ENCODE measurements around the gene UBR4. TPM values are rescaled to one million over a fixed set of nuclear protein-coding genes. Genes with fewer than 3 reads are reported as not detected.

The UBR4 gene
- total RNA-seq, 2 donors from 2014 or later = 97.7 to 114 TPM

DNA sequence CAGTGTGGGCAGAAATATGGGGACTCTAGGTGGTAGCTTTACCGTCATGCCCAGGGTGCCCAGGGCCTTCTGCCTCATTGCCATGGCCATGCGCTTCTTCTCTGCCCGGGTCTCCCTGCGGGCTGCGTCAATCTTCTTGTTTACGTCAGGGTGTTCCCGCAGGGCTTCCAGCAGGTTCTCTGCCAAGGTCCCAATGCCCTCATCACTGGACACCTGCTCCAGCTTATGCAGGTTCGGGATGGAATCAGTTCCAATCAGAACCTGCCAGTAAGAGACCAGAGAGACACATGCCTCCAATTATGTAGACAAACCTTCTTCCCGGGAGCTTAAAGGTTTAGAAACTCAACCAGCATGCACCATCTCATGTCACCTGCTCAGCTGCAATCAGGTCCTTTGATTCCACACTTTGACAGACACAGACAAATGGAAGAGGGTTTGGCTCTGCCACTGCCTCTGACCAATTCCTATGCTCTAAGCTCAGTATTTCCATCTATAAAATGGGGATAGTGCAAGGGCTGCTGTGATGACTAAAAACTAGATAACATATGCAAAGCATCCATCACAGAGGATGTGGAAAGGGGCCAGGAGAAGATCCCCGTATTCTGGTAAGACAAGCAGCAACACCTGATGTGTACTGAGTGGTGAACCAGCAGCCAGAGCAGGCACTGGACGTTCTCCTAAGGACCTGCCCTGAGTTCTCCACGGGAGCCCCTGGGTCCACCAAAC lies 121.2 kb downstream of the UBR4 start:
- TF ChIP-seq, protein P1, sequence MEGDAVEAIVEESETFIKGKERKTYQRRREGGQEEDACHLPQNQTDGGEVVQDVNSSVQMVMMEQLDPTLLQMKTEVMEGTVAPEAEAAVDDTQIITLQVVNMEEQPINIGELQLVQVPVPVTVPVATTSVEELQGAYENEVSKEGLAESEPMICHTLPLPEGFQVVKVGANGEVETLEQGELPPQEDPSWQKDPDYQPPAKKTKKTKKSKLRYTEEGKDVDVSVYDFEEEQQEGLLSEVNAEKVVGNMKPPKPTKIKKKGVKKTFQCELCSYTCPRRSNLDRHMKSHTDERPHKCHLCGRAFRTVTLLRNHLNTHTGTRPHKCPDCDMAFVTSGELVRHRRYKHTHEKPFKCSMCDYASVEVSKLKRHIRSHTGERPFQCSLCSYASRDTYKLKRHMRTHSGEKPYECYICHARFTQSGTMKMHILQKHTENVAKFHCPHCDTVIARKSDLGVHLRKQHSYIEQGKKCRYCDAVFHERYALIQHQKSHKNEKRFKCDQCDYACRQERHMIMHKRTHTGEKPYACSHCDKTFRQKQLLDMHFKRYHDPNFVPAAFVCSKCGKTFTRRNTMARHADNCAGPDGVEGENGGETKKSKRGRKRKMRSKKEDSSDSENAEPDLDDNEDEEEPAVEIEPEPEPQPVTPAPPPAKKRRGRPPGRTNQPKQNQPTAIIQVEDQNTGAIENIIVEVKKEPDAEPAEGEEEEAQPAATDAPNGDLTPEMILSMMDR (IDR thresholded peaks at IDR 0.05) = no peak
- no peak overlapping the region for H3K27ac ChIP-seq
- H3K4me3 ChIP-seq = no peak overlapping the region
- H3K9ac ChIP-seq (ENCODE audit: low read depth in 2 of 2, low read length in 2 of 2) = no peak overlapping the region
- H3K27me3 ChIP-seq = no peaks in the 10 kb centered on the region
- no peak for DNase-seq
- intact Hi-C loops (cut with DNase I) = no loop called here
- peaks cover 5% of the 10 kb centered on the region for H3K36me3 ChIP-seq
- H3K4me1 ChIP-seq = peaks cover 7% of the 10 kb centered on the region
- H3K9me3 ChIP-seq = no peaks in the 10 kb centered on the region

DNA sequence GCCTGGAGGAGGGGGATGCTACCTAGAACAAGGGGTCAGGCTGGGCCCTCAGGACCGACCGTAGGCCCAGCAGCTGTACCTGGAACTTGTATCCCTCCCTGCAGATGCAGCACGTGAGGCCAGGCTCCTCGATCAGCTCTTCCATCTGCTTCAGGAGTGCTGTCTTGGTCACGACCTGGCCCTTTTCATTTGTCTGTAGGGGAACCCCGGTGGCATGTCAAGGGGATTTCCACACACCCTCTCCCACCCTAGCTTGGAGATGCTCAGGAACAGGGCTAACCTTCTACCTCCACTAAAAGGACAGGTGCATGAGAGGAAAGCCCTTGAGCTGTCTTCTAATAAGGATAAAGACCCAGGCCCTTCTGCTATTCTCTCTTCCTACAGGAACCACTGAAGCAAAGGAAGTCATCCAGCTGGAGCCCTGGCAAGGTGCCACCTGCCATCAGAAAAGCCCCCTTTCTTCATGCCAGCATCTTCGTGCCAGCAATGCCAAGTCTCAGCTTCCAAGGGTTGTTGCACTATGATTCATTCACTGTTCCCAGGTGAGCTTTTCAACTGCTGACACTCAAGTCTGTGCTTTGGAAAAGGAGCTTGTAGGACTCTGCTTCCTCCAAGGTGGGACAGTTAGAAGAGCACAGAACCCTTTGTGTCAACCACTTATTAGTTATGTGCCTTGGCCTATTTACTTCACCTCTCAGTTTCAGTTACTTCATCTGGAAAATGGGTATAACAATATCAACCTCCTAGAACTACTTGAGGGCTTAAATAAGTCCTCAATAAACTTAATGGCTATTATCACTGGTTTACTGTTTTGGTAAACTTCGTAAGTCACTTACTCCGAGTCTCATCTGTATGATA lies 122.1 kb downstream of the UBR4 start:
- Histone ChIP-seq H3K9me3 (no peaks in the 10 kb centered on the region), H3K27ac (no peak overlapping the region), H3K4me1 (peaks cover 7% of the 10 kb centered on the region), H3K4me3 (no peak overlapping the region), H3K36me3 (peaks cover 5% of the 10 kb centered on the region), H3K27me3 (no peaks in the 10 kb centered on the region), H3K9ac (ENCODE audit: low read depth in 2 of 2, low read length in 2 of 2) (no peak overlapping the region)
- DNase-seq = peak; percentile 19
- intact Hi-C loops (cut with DNase I) = no loop called here
- TF ChIP-seq, protein P1 (IDR thresholded peaks at IDR 0.05) = no peak

DNA sequence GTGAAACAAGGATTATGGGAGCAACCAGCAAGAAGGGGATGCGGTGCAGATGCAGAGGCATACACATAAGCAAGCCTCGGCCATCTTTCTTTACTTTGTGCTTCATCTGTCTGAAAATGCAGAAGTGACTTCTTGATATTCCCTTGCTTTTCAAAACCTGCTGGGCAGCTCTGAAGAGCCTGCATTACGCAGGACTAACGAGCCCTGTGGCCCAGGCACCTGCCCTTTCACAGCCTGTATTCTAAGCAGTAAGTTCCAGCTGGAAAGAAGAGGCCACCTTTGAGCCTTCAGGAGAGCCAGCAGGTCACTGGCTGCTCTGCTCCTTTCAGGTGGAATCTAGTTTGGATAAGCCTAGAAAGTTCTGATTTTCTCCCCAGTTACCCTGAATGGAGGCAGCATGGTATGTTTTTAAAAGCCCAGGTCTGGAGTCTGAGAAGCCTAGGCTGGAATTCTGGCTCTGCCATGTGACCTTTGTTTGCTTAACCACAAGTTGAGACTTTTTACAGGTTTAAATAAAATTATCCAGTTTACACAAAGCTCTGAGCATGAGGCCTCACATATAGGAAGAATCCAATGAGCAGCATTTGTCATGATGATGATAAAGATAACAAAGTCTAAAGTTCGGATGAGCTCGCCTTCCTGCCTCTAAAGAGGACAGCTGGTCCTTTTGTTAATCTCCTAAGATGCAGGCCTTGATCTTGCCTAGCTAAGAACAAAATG lies 122.9 kb downstream of the UBR4 start:
- peaks cover 7% of the 10 kb centered on the region for H3K4me1 ChIP-seq

DNA sequence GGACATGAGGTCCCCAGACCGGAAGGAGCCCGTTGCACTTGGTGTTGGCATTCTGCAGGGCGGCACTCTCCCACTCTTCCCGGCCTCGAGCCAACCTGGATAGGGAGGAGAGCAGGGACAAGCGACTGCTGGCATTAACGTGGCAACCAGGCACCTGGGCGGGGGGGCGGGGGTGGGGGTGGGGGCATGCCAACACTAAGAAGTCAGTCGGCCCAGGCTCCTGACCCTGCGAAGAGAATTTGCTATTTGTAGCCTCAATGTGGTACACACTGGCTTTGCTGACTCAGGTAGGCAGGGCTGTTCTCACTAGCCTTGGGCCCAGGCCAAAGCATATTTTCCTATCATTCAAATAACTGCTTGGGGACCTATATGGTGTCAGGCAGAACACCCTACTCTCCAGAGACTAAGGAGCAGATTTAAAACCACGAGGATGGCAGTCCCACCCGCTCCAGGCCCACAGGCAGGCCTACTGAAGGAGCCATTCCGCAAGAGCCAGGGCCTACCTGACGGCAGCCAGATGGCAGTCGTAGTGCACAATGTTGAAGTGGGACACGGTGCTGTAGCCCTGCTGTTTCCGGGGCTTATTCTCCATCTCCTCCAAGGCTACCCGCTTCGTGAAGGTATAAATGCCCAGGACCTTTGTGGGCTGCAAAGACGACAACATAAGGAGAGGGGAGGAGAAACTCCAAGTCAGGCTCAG lies 123.7 kb downstream of the UBR4 start:
- Histone ChIP-seq H3K27ac (no peak overlapping the region), H3K4me3 (no peak overlapping the region), H3K4me1 (peaks cover 8% of the 10 kb centered on the region), H3K9me3 (no peaks in the 10 kb centered on the region), H3K27me3 (no peaks in the 10 kb centered on the region), H3K9ac (ENCODE audit: low read depth in 2 of 2, low read length in 2 of 2) (no peak overlapping the region), H3K36me3 (peaks cover 5% of the 10 kb centered on the region)
- TF ChIP-seq, protein P1 (IDR thresholded peaks at IDR 0.05) = no peak
- DNase-seq = peak; percentile 61
- intact Hi-C loops (cut with DNase I) = no loop called here

More for the DNA sequence above, 122.9 kb downstream of the UBR4 start:
- Histone ChIP-seq H3K27me3 (no peaks in the 10 kb centered on the region), H3K4me3 (no peak overlapping the region), H3K27ac (no peak overlapping the region), H3K9ac (ENCODE audit: low read depth in 2 of 2, low read length in 2 of 2) (peak overlapping the region in 1 of 2 donors; percentile 13), H3K36me3 (peaks cover 5% of the 10 kb centered on the region), H3K9me3 (no peaks in the 10 kb centered on the region)
- peak; percentile 56 for DNase-seq
- intact Hi-C loops (cut with DNase I) = no loop called here
- TF ChIP-seq, protein P1 (IDR thresholded peaks at IDR 0.05) = no peak
